H1 (cell line): Measurements from ENCODE around the gene SGSM1. TPM values are rescaled to one million over a fixed set of nuclear protein-coding genes. Genes with fewer than 3 reads are reported as not detected.
A peak's percentile ranks its signal among the peaks of the same experiment; 100 is the strongest.

Experiments used
- CTCF ChIA-PET: fragments of 300-600 bp; sonication (Branson Sonifier 250); formaldehyde crosslinking; loops from one replicate; lab custom pipeline; 2021; ENCODE audit not compliant: partially characterized antibody; lab: Charles Lee
- POLR2A ChIA-PET: fragments of 300-600 bp; sonication (Branson Sonifier 250); formaldehyde crosslinking; loops from one replicate; lab custom pipeline; 2021; ENCODE audit warnings: inconsistent platforms; ENCODE audit not compliant: partially characterized antibody; lab: Charles Lee
- DNase-seq, 2 experiments: peaks; one replicate each; pipeline versions ENCODE4 v3.0.0 to v3.0.0-alpha.2; 2010 to 2022; ENCODE audit warnings: low spot score in 2 of 2, low read depth in 1 of 2, mixed read lengths in 1 of 2
- FAIRE-seq: peaks from 2 replicates; lab custom pipeline; 2011; peaks lifted over from hg19 to GRCh38; lab: Jason Lieb, UNC
- H2AFZ ChIP-seq: 2 replicates; pipeline ENCODE4 v1.8.1; 2012; ENCODE audit warnings: low read length, inconsistent platforms
- H2AK5ac ChIP-seq: 2 replicates; pipeline ENCODE4 v1.6.1; 2013; ENCODE audit warnings: low read depth, low read length
- H2BK120ac ChIP-seq: replicated peaks from 2 replicates; pipeline ENCODE3; 2013; ENCODE audit warnings: low read depth, low read length, inconsistent platforms
- H2BK12ac ChIP-seq: 2 replicates; pipeline ENCODE4 v1.6.1; 2013; ENCODE audit warnings: low read depth, low read length
- H2BK15ac ChIP-seq: 2 replicates; pipeline ENCODE4 v1.6.1; 2013; ENCODE audit warnings: low read length
- H2BK20ac ChIP-seq: 2 replicates; pipeline ENCODE4 v1.6.1; 2013; ENCODE audit warnings: low read length
- H2BK5ac ChIP-seq: 2 replicates; pipeline ENCODE4 v1.6.1; 2013; ENCODE audit warnings: low read depth, low read length
- H3K14ac ChIP-seq: 2 replicates; pipeline ENCODE4 v1.6.1; 2013; ENCODE audit warnings: inconsistent platforms; ENCODE audit not compliant: insufficient read length
- H3K18ac ChIP-seq: 2 replicates; pipeline ENCODE4 v1.6.1; 2013; ENCODE audit warnings: low read length; ENCODE audit errors: extremely low read depth
- H3K23ac ChIP-seq: 2 replicates; pipeline ENCODE4 v1.6.1; 2013; ENCODE audit warnings: inconsistent platforms; ENCODE audit not compliant: insufficient read length
- H3K23me2 ChIP-seq: 2 replicates; pipeline ENCODE4 v1.6.1; 2013; ENCODE audit warnings: low read depth, low read length
- H3K27ac ChIP-seq: 2 replicates; pipeline ENCODE4 v1.6.1; 2011; ENCODE audit warnings: low read depth, low read length, inconsistent platforms
- H3K27me3 ChIP-seq, 4 experiments: replicated peaks in 1 of 4; 1 replicate in 1 of 4; 2 replicates in 3 of 4; pipeline versions ENCODE4 v1.6.1 to v1.8.1; 2011 to 2013; ENCODE audit warnings: low read length in 3 of 4, mild to moderate bottlenecking in 3 of 4, inconsistent platforms in 2 of 4, mixed read lengths in 2 of 4, moderate library complexity in 1 of 4; ENCODE audit not compliant: control insufficient read depth in 3 of 4, insufficient read depth in 3 of 4; ENCODE audit errors: extremely low read depth in 1 of 4
- H3K36me3 ChIP-seq, 4 experiments: 2 replicates each; pipeline versions ENCODE4 v1.6.1 to v1.8.1; 2011 to 2013; ENCODE audit warnings: mild to moderate bottlenecking in 4 of 4, low read length in 3 of 4, moderate library complexity in 2 of 4, control low read depth in 1 of 4, inconsistent platforms in 1 of 4; ENCODE audit not compliant: insufficient read depth in 4 of 4, control insufficient read depth in 2 of 4
- H3K4ac ChIP-seq: replicated peaks from 2 replicates; pipeline ENCODE3; 2013; ENCODE audit warnings: low read length, low read depth, mixed read lengths, inconsistent platforms; ENCODE audit not compliant: insufficient read length
- H3K4me1 ChIP-seq, 4 experiments: replicated peaks in 1 of 4; 1 replicate in 1 of 4; 2 replicates in 3 of 4; pipeline versions ENCODE4 v1.6.1 to v1.8.1; 2011 to 2013; ENCODE audit warnings: low read length in 3 of 4, inconsistent platforms in 2 of 4, mixed read lengths in 1 of 4; ENCODE audit not compliant: insufficient read depth in 4 of 4, control insufficient read depth in 3 of 4
- H3K4me2 ChIP-seq, 2 experiments: 2 replicates each; pipeline versions ENCODE4 v1.6.1 to v1.8.1; 2011 to 2013; ENCODE audit warnings: low read depth in 2 of 2, low read length in 2 of 2, control low read depth in 1 of 2, inconsistent platforms in 1 of 2, mild to moderate bottlenecking in 1 of 2; ENCODE audit not compliant: insufficient read depth in 1 of 2
- H3K4me3 ChIP-seq, 4 experiments: fragments of 200-600, 300-600 bp in 1 of 4; sonication (generic), shearing (Covaris generic), sonication (Bioruptor Twin) in 1 of 4; 2 replicates each; pipeline versions ENCODE4 v1.5.1 to v1.8.1; 2011 to 2016; ENCODE audit warnings: low read length in 4 of 4, low read depth in 3 of 4, control low read depth in 2 of 4, inconsistent platforms in 2 of 4, mild to moderate bottlenecking in 2 of 4, mixed read lengths in 1 of 4, moderate library complexity in 1 of 4; ENCODE audit not compliant: insufficient read depth in 2 of 4; ENCODE audit errors: extremely low read depth in 1 of 4
- H3K56ac ChIP-seq: replicated peaks from 2 replicates; pipeline ENCODE3; 2013; ENCODE audit warnings: low read depth, mild to moderate bottlenecking, mixed read lengths, low read length, inconsistent platforms; ENCODE audit not compliant: insufficient read length
- H3K79me1 ChIP-seq: 2 replicates; pipeline ENCODE4 v1.6.1; 2013; ENCODE audit warnings: low read depth, low read length, control low read depth
- H3K79me2 ChIP-seq, 2 experiments: 2 replicates each; pipeline versions ENCODE4 v1.6.1 to v1.8.1; 2012 to 2013; ENCODE audit warnings: low read length in 2 of 2, mild to moderate bottlenecking in 2 of 2, inconsistent platforms in 1 of 2; ENCODE audit not compliant: insufficient read depth in 2 of 2, control insufficient read depth in 1 of 2
- H3K9ac ChIP-seq, 4 experiments: replicated peaks in 1 of 4; 1 replicate in 1 of 4; 2 replicates in 3 of 4; pipeline versions ENCODE4 v1.6.1 to v1.8.1; 2011 to 2013; ENCODE audit warnings: low read depth in 3 of 4, low read length in 3 of 4, control low read depth in 2 of 4, mild to moderate bottlenecking in 2 of 4, moderate library complexity in 2 of 4, inconsistent platforms in 1 of 4; ENCODE audit errors: extremely low read depth in 1 of 4
- H3K9me3 ChIP-seq, 2 experiments: 2 replicates each; pipeline versions ENCODE4 v1.6.1 to v1.8.1; 2012 to 2013; ENCODE audit warnings: mild to moderate bottlenecking in 2 of 2, moderate library complexity in 2 of 2, control low read depth in 1 of 2, inconsistent platforms in 1 of 2, low read depth in 1 of 2, low read length in 1 of 2, mixed read lengths in 1 of 2; ENCODE audit not compliant: insufficient read depth in 2 of 2
- H4K20me1 ChIP-seq, 2 experiments: replicated peaks in 1 of 2; 2 replicates each; pipeline versions ENCODE3 to v1.8.1; 2011 to 2013; ENCODE audit warnings: inconsistent platforms in 2 of 2, low read length in 2 of 2, mild to moderate bottlenecking in 1 of 2; ENCODE audit not compliant: insufficient read depth in 2 of 2, control insufficient read depth in 1 of 2
- H4K5ac ChIP-seq: 2 replicates; pipeline ENCODE4 v1.6.1; 2013; ENCODE audit warnings: low read length, low read depth, mixed read lengths, inconsistent platforms; ENCODE audit not compliant: insufficient read length
- H4K8ac ChIP-seq: 2 replicates; pipeline ENCODE4 v1.8.0; 2013; ENCODE audit warnings: mild to moderate bottlenecking, moderate library complexity, low read length, inconsistent platforms; ENCODE audit not compliant: insufficient read depth; ENCODE audit errors: extremely low read depth
- H4K91ac ChIP-seq: replicated peaks from 2 replicates; pipeline ENCODE3; 2013; ENCODE audit warnings: low read length, mixed read lengths, inconsistent platforms; ENCODE audit not compliant: insufficient read length
- whole genome bisulfite sequencing, 2 experiments: shearing (Covaris generic) in 1 of 2; methylation state at CpG; one replicate each; pipeline versions ENCODE4 v1.1.6 to v1.1.7; 2013 to 2015; ENCODE audit warnings: low lambda C conversion rate in 2 of 2, mixed read lengths in 2 of 2, inconsistent platforms in 1 of 2, low coverage in 1 of 2, missing lambda C conversion rate in 1 of 2; ENCODE audit not compliant: insufficient replicate concordance in 2 of 2, insufficient coverage in 1 of 2, insufficient read length in 1 of 2; ENCODE audit errors: extremely low coverage in 1 of 2, missing lambda C conversion rate in 1 of 2; 5-methylcytosine and 5-hydroxymethylcytosine counted together
- polyA plus RNA-seq, 7 experiments: library from polyadenylated mRNA; depleted of rRNA in 3 of 7; stranded (reverse) in 5 of 7; unstranded in 2 of 7; fragments of >200 nt in 5 of 7; fragments of 200-250 nt in 2 of 7; gene quantifications; 1 replicate in 5 of 7; 2 replicates in 1 of 7; 4 replicates in 1 of 7; pipeline versions ENCODE4 v1.2.1 to v1.2.3, GENCODE V29; 2011 to 2013; ENCODE audit warnings: missing spikeins in 2 of 7, mixed read lengths in 2 of 7
- total RNA-seq: library from RNA; stranded (reverse); fragmentation: NEBNext Ultra II Directional; extraction: Animal tissue kit (Norgen Biotek cat#: 25700); gene quantifications from 2 replicates; pipeline ENCODE4 v1.2.1, GENCODE V29; 2021
- TF ChIP-seq, protein P1 (sequence below): IDR thresholded peaks from 2 replicates; pipeline ENCODE4 v1.6.1; 2011; ENCODE audit warnings: low read length, improper control_type of control experiment
- TF ChIP-seq, protein P2 (sequence below): IDR thresholded peaks from 2 replicates; pipeline ENCODE4 v1.6.1; 2012; ENCODE audit warnings: inconsistent platforms

The SGSM1 gene
- total and polyA plus RNA-seq, 2 of the 8 experiments (the other 6 are each of a cell fraction or from before 2014, with no cell fraction given) = 2.8 to 5.2 TPM

DNA sequence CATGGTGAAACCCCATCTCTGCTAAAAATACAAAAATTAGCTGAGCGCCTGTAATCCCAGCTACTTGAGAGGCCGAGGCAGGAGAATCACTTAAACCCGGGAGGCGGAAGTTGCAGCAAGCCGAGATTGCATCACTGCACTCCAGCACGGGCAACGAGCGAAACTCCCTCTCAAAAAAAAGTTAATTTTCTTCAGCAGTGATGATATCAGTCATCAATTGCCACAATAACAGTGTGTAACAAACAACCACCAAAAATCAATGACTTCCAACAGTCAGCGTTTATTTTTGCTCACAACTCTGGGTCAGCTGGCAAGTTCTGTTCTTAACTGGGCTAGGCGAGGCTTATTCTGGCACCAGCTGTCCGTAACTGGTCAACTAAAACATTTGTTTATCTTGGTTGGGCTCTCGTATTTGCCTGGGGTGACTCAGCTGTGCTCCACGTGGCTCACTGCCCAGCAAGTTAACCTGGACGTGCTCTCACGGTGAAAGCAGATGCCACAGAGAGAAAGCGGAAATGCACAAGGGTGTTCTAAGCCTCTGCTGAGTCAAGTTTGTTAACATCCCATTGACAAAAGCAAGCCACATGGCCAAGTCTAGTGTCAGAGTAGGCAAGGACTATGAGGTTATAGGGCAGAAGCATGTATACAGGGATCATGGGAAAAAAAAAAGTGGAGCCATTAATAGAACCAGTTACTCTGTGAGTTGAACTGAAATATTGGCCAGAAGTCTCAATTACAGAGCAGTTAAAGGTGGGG is 88.4 kb downstream of the SGSM1 start:
- Histone ChIP-seq H2AFZ (no peak overlapping the region), H4K20me1 (no peaks in the 10 kb centered on the region), H3K9me3 (no peaks in the 10 kb centered on the region; a peak in 1 of 4 replicates), H4K5ac (no peak overlapping the region), H3K79me2 (no peaks in the 10 kb centered on the region), H2BK120ac (no peak overlapping the region), H3K27me3 (no peaks in the 10 kb centered on the region), H3K27ac (0 out of 2 replicates have a peak overlapping the region, but pooled peaks have one; percentile 10), H3K36me3 (no peaks in the 10 kb centered on the region), H3K4me3 (no peak overlapping the region), H3K4ac (no peak overlapping the region), H3K56ac (no peak overlapping the region), H2BK20ac (no peak overlapping the region), H2BK12ac (no peak overlapping the region; the same call in 1 of the 2 replicates), H3K9ac (no peak overlapping the region), H3K23me2 (no peaks in the 10 kb centered on the region; the same call in 1 of the 2 replicates), H2AK5ac (peak overlapping the region; percentile 86; the same call in 1 of the 2 replicates), H4K91ac (no peak overlapping the region), H3K23ac (no peak overlapping the region), H3K14ac (no peak overlapping the region), H3K4me2 (no peak overlapping the region), H3K79me1 (no peaks in the 10 kb centered on the region), H3K18ac (no peak overlapping the region; the same call in 1 of the 2 replicates), H2BK15ac (0 out of 2 replicates have a peak overlapping the region, but pooled peaks have one; percentile 29), H3K4me1 (peaks cover 0 to 6% (median 2%) of the 10 kb centered on the region in 4 experiments; a peak in 3 of 7 replicates), H4K8ac (no peak overlapping the region; the same call in 1 of the 2 replicates), H2BK5ac (peak overlapping the region; percentile 12; the same call in 1 of the 2 replicates)
- 88% methylated on average over 16 of the region's 16 CpGs; no CpG with 5 or more reads in 1 of the 2 experiments for WGBS, 2 experiments
- FAIRE-seq = no peak
- TF ChIP-seq, protein P1, sequence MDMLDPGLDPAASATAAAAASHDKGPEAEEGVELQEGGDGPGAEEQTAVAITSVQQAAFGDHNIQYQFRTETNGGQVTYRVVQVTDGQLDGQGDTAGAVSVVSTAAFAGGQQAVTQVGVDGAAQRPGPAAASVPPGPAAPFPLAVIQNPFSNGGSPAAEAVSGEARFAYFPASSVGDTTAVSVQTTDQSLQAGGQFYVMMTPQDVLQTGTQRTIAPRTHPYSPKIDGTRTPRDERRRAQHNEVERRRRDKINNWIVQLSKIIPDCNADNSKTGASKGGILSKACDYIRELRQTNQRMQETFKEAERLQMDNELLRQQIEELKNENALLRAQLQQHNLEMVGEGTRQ = no peak
- TF ChIP-seq, protein P2, sequence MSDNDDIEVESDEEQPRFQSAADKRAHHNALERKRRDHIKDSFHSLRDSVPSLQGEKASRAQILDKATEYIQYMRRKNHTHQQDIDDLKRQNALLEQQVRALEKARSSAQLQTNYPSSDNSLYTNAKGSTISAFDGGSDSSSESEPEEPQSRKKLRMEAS = peak; percentile 12; the same call in 1 of the 2 replicates
- no peak for DNase-seq
- ChIA-PET CTCF (interaction anchor here (0.6 to 1.3 kb wide), 3 partner anchors 163 to 1408 kb away, joined by 3 to 4 read pairs (median 3); no protein-coding TSS in a partner anchor), POLR2A (interaction anchor here (0.6 kb wide), 2 partner anchors 223 to 301 kb away, joined by 3 read pairs; no protein-coding TSS in a partner anchor)
